ENCODE measurements around the gene CDCP1. TPM values are rescaled to one million over a fixed set of nuclear protein-coding genes. Genes with fewer than 3 reads are reported as not detected.

The CDCP1 gene
- total and polyA plus RNA-seq, 2 donors (not counting 1 experiment from before 2014, with no cell fraction given): not detected

GRCh38 chr3:45067941-45068340, 78.2 kb downstream of the CDCP1 start:
- TF ChIP-seq CTCF (IDR thresholded peaks at IDR 0.05) (no peak), EZH2 (IDR thresholded peaks at IDR 0.05; ENCODE audit: borderline replicate concordance, insufficient read depth, low read depth, low read length, poor library complexity, severe bottlenecking) (no peak)
- Mint-ChIP-seq H3K4me3 (no peak overlapping the region), H3K4me1 (peaks cover 5% of the 10 kb centered on the region), H3K27me3 (peaks cover 9% of the 10 kb centered on the region), H3K27ac (no peak overlapping the region), H3K9me3 (ENCODE audit: insufficient read depth) (no peaks in the 10 kb centered on the region)
- H3K4me3 ChIP-seq (ENCODE audit: control extremely low read depth in 1 of 5, extremely low read depth in 1 of 5, insufficient read depth in 1 of 5, low read depth in 2 of 5, low read length in 4 of 5): no peak overlapping the region
- 100% methylated on average over 2 of the region's 3 CpGs for WGBS (ENCODE audit: insufficient coverage)
- CTCF ChIA-PET: no interaction called here
- no peaks in the 10 kb centered on the region for H3K9me3 ChIP-seq (ENCODE audit: control extremely low read depth in 1 of 3, control insufficient read depth in 2 of 3, insufficient read depth in 1 of 3, low read length in 2 of 3)
- DNase-seq (no peak), ATAC-seq (ENCODE audit: low read depth) (no peak)
- no peaks in the 10 kb centered on the region for H3K36me3 ChIP-seq (replicated peaks in 1 of 2; ENCODE audit: control extremely low read depth in 1 of 2, control insufficient read depth in 1 of 2, extremely low read depth in 1 of 2, insufficient read depth in 2 of 2, low read length in 1 of 2)
- H3K27ac ChIP-seq (ENCODE audit: low read length in 2 of 2): no peak overlapping the region
- no peaks in the 10 kb centered on the region for H3K79me2 ChIP-seq (ENCODE audit: control insufficient read depth, insufficient read depth, low read length)
- intact Hi-C loops (cut with micrococcal nuclease): no loop called here
- H3K4me1 ChIP-seq (ENCODE audit: control insufficient read depth in 2 of 2, insufficient read depth in 2 of 2, low read length in 2 of 2): no peaks in the 10 kb centered on the region
- no peak overlapping the region for H3K9ac ChIP-seq (ENCODE audit: low read length)
- POLR2A ChIA-PET: no interaction called here
- no peaks in the 10 kb centered on the region for H4K20me1 ChIP-seq (ENCODE audit: control insufficient read depth, insufficient read depth, low read length, poor library complexity, severe bottlenecking)
- H3K4me2 ChIP-seq (replicated peaks; ENCODE audit: low read depth, low read length, poor library complexity, severe bottlenecking): no peak overlapping the region
- H2AFZ ChIP-seq (ENCODE audit: insufficient read depth, low read depth, low read length, poor library complexity, severe bottlenecking): no peak overlapping the region
- H3K27me3 ChIP-seq (replicated peaks in 1 of 4; ENCODE audit: control extremely low read depth in 1 of 4, control insufficient read depth in 3 of 4, insufficient read depth in 4 of 4, low read length in 3 of 4): peaks cover 0 to 2% (median 0%) of the 10 kb centered on the region in 4 experiments

- H3K9me3 ChIP-seq (ENCODE audit: control extremely low read depth in 1 of 3, control insufficient read depth in 2 of 3, insufficient read depth in 1 of 3, low read length in 2 of 3): no peaks in the 10 kb centered on the region
- no peak overlapping the region for H2AFZ ChIP-seq (ENCODE audit: insufficient read depth, low read depth, low read length, poor library complexity, severe bottlenecking)
- no peaks in the 10 kb centered on the region for H3K79me2 ChIP-seq (ENCODE audit: control insufficient read depth, insufficient read depth, low read length)
- Mint-ChIP-seq H3K27me3 (peaks cover 9% of the 10 kb centered on the region), H3K9me3 (ENCODE audit: insufficient read depth) (no peaks in the 10 kb centered on the region), H3K4me1 (peaks cover 5% of the 10 kb centered on the region), H3K27ac (no peak overlapping the region), H3K4me3 (no peak overlapping the region)
- intact Hi-C loops (cut with micrococcal nuclease): no loop called here
- TF ChIP-seq EZH2 (IDR thresholded peaks at IDR 0.05; ENCODE audit: borderline replicate concordance, insufficient read depth, low read depth, low read length, poor library complexity, severe bottlenecking) (no peak), CTCF (IDR thresholded peaks at IDR 0.05) (no peak)
- no peaks in the 10 kb centered on the region for H3K36me3 ChIP-seq (replicated peaks in 1 of 2; ENCODE audit: control extremely low read depth in 1 of 2, control insufficient read depth in 1 of 2, extremely low read depth in 1 of 2, insufficient read depth in 2 of 2, low read length in 1 of 2)
- WGBS (ENCODE audit: insufficient coverage): 100% methylated on average over 1 of the region's 4 CpGs
- H4K20me1 ChIP-seq (ENCODE audit: control insufficient read depth, insufficient read depth, low read length, poor library complexity, severe bottlenecking): no peaks in the 10 kb centered on the region
- POLR2A ChIA-PET: no interaction called here
- DNase-seq: no peak
- CTCF ChIA-PET: no interaction called here
- no peak for ATAC-seq (ENCODE audit: low read depth)
- H3K27me3 ChIP-seq (replicated peaks in 1 of 4; ENCODE audit: control extremely low read depth in 1 of 4, control insufficient read depth in 3 of 4, insufficient read depth in 4 of 4, low read length in 3 of 4): peaks cover 0 to 2% (median 0%) of the 10 kb centered on the region in 4 experiments
- no peak overlapping the region for H3K4me2 ChIP-seq (replicated peaks; ENCODE audit: low read depth, low read length, poor library complexity, severe bottlenecking)
- no peak overlapping the region for H3K4me3 ChIP-seq (ENCODE audit: control extremely low read depth in 1 of 5, extremely low read depth in 1 of 5, insufficient read depth in 1 of 5, low read depth in 2 of 5, low read length in 4 of 5)
- H3K4me1 ChIP-seq (ENCODE audit: control insufficient read depth in 2 of 2, insufficient read depth in 2 of 2, low read length in 2 of 2): no peaks in the 10 kb centered on the region
- H3K9ac ChIP-seq (ENCODE audit: low read length): no peak overlapping the region
- H3K27ac ChIP-seq (ENCODE audit: low read length in 2 of 2): no peak overlapping the region
Observed at GRCh38 chr3:45067486-45067885, 78.7 kb downstream of the CDCP1 start.
